Measurements from ENCODE around the gene TXLNG.

TXLNG gene

DNA sequence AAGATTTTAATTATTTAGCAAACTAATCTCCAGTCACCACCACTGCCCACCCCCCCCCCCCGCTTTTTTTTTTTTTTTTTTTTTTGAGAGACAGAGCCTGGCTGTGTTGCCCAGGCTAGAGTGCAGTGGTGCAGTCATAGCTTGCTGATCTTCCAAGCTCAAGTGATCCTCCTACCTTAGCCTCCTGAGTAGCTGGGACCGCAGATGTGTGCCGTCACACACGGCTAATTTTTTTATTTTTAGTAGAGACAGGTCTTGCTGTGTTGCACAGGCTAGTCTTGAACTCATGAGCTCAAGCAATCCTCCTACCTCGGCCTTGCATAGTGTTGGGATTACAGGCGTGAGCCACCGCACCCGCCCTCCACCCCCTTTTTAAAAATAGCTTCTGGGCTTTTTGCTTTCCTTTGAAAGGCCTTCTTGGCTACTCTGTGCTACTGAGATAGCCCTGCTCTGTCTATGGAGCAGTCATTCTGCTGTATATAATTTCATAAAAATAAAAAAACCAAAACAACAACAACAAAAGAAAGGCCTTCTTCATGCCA lies 18.7 kb downstream of the TXLNG start:
- DNase-seq (no peak), ATAC-seq (no peak)
- Mint-ChIP-seq H3K4me3 (no peak overlapping the region), H3K27ac (no peak overlapping the region), H3K4me1 (peaks cover 14% of the 10 kb centered on the region), H3K27me3 (no peaks in the 10 kb centered on the region), H3K9me3 (no peaks in the 10 kb centered on the region), H3K36me3 (ENCODE audit: low read depth) (peaks cover 11% of the 10 kb centered on the region)

DNA sequence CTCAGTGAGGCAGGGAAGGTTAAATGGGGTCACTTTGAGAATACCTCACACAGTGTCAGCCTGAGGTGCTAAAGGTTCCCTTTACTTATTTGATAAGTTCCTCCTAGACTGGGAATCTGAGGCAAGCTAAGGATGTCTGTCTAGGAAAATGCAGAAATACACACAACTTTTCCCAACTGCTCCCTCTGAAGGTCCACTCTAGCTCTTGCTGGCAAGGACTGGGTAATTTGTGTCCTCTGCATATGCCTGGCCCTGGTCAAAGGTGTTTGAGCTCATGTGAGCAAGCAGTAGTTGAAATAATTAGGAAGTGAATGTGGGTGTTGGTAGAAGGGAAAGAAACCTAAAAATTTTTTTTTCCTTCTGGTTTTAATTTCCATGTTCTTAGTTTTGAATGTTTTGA lies 21.3 kb downstream of the TXLNG start:
- DNase-seq (no peak), ATAC-seq (no peak)
- Mint-ChIP-seq H3K9me3 (no peaks in the 10 kb centered on the region), H3K4me3 (no peak overlapping the region), H3K36me3 (ENCODE audit: low read depth) (peaks cover 9% of the 10 kb centered on the region), H3K4me1 (peaks cover 12% of the 10 kb centered on the region), H3K27ac (no peak overlapping the region), H3K27me3 (no peaks in the 10 kb centered on the region)

DNA sequence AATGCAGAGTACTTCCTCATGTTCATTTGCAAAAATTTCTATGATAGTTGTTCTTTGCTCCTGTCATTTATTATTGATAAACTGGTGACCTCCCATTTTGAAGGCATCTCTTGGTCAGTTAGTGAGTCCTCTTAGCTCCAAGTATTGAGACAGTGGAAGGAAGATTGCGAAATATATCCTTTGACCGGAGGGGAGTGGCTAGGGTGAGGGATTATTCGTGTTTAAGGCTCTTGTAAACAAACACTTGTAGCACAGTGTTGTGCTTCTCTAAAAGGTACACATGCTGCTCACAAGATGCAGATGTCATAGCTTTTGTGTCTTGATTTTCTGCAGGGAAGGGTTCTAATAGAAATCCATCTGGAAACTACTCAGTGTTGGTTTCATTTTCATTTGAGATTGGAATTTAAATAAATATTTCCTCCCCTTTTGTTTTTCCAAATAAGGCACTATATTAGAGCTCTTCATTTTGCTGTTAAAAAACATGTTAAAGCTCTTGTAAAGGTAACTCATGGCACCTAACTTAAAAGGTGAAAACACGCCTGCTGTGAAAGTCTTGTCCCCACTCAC lies 21.8 kb downstream of the TXLNG start:
- H3K27ac Mint-ChIP-seq, result no peak overlapping the region
- H3K4me3 Mint-ChIP-seq, result no peak overlapping the region
- no peak for DNase-seq

DNA sequence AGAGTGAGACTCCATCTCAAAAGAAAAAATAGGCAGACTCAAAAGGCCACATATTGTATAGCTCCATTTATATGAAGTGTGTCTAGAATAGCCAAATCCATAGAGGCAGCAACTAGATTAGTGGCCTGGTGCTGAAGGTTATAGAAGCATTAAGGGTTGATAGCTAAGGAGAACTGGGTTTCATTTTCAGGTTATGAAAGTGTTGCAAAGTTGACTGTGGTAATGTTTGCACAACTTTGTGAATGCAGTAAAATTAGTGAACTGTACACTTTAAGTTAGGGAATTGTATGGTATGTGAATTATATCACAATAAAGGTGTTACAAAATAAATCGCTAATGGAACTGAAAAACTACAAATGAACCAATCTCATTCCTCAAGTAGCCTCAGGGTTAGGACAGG lies 28.3 kb downstream of the TXLNG start:
- ATAC-seq (no peak), DNase-seq (no peak)
- Mint-ChIP-seq H3K9me3 (no peaks in the 10 kb centered on the region), H3K27me3 (no peaks in the 10 kb centered on the region), H3K27ac (no peak overlapping the region), H3K36me3 (ENCODE audit: low read depth) (peaks cover 15% of the 10 kb centered on the region), H3K4me1 (no peaks in the 10 kb centered on the region), H3K4me3 (no peak overlapping the region)

More for the DNA sequence above, 21.8 kb downstream of the TXLNG start:
- no peaks in the 10 kb centered on the region for H3K9me3 Mint-ChIP-seq
- no peaks in the 10 kb centered on the region for H3K27me3 Mint-ChIP-seq
- peaks cover 12% of the 10 kb centered on the region for H3K4me1 Mint-ChIP-seq
- ATAC-seq, result no peak
- peaks cover 12% of the 10 kb centered on the region for H3K36me3 Mint-ChIP-seq (ENCODE audit: low read depth)

DNA sequence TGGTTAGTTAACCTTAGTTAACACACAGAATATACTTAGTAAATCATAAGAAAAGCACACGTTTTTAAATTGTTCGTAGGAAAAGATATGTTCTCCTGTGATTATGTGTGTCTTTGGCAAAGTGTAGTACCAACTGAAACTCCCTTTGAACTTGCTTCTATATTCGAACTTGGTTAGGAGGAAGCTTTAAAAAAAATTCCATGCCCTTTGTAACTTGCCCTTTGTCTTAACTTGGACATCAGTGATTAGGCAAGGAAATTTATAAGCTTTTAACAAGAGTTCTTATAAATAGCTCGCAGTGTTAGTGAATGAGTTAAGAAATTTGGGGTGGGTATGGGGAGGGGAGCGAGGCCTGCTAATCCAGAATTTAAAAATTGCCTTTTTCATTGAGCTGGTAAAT lies 33.4 kb downstream of the TXLNG start:
- no peak overlapping the region for H3K4me3 Mint-ChIP-seq
- no peak overlapping the region for H3K27ac Mint-ChIP-seq
- no peak for ATAC-seq
- no peaks in the 10 kb centered on the region for H3K27me3 Mint-ChIP-seq
- peaks cover 24% of the 10 kb centered on the region for H3K36me3 Mint-ChIP-seq (ENCODE audit: low read depth)
- no peak for DNase-seq
- peaks cover 2% of the 10 kb centered on the region for H3K4me1 Mint-ChIP-seq
- H3K9me3 Mint-ChIP-seq, result no peaks in the 10 kb centered on the region

DNA sequence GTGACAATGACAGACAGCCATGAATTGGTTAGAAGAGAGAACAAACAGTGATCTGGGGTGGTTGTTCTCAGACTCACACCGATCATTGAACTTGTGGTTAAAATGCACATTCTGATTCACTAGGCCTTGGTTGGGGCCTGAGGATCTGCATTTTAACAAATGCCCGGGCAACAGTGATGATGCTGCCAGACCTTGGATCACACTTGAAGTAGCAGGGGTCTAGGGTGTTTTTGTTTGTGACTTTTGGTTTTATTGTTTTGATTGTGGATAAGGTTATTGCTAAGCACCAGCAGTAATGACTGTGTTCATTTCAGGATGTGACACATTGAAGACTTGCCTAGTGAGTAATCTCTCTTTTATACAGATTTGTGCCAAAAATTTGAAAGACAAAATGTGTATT lies 36.5 kb downstream of the TXLNG start:
- Mint-ChIP-seq H3K36me3 (ENCODE audit: low read depth) (peaks cover 19% of the 10 kb centered on the region), H3K9me3 (no peaks in the 10 kb centered on the region)
- peak; percentile 36 for ATAC-seq

DNA sequence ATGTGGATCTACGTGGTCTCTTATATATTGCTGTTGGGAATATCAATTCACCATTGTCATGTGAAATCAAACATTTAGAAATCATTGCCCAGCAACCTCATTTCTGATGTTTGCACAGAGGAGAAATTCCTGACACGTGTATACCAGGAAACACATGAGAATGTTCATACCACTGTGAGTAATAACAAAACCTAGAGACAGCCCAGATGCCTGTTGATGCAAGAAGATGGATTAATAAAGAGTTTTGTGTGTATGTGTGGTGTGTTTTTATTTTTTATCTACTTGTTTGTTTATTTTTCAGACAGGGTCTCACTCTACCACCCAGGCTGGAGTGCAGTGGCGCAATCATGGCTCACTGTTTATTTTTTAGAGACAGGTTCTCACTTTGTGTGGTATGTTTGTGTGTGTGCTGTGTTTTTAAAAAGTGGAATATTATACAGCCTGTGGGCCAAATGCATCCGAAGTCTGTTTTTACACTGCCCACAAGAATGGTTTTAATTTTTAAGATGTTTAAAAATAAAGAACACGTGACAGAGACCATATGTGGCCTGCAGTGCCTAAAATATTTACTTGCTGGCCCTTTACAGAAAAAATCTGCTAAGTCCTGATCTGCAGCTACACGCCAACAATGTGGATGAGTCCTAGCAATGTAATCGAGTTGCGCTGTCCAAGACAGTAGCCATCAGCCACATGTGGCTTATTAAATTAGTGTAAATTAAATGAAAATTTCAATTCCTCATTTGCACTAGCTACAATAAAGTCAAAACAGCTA lies 39.2 kb downstream of the TXLNG start:
- DNase-seq (no peak), ATAC-seq (no peak)
- Mint-ChIP-seq H3K27ac (peak overlapping the region; percentile 14), H3K36me3 (ENCODE audit: low read depth) (peaks cover 24% of the 10 kb centered on the region), H3K4me3 (no peak overlapping the region), H3K27me3 (no peaks in the 10 kb centered on the region), H3K4me1 (peaks cover 14% of the 10 kb centered on the region), H3K9me3 (no peaks in the 10 kb centered on the region)

More for the DNA sequence above, 36.5 kb downstream of the TXLNG start:
- Mint-ChIP-seq H3K27me3 (no peaks in the 10 kb centered on the region), H3K4me3 (no peak overlapping the region), H3K4me1 (peaks cover 14% of the 10 kb centered on the region), H3K27ac (peak overlapping the region; percentile 4)
- DNase-seq, result no peak

DNA sequence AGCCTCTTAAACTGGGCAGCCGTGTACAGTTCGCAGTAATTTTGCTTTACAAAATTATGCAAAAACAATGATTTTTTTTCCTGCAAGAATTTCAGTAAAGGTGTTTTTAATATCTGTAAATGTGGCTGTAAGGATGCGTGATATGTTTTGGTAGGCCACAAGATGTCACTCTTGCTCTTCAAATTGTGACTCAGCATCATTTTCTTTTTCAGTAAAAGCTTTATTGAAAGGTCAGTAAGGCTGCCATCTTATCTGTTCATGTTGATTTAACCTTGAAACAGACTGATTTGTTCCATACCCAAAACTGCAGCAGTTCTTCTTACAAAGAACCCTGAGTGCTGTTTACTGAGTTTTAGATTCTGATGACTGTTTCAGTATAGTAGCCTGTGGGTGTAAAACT lies 39.9 kb downstream of the TXLNG start:
- H3K27me3 Mint-ChIP-seq, result no peaks in the 10 kb centered on the region
- no peaks in the 10 kb centered on the region for H3K9me3 Mint-ChIP-seq
- DNase-seq (no peak), ATAC-seq (peak; percentile 52)
- H3K4me3 Mint-ChIP-seq, result no peak overlapping the region
- peaks cover 24% of the 10 kb centered on the region for H3K36me3 Mint-ChIP-seq (ENCODE audit: low read depth)
- no peak overlapping the region for H3K27ac Mint-ChIP-seq
- peaks cover 14% of the 10 kb centered on the region for H3K4me1 Mint-ChIP-seq

DNA sequence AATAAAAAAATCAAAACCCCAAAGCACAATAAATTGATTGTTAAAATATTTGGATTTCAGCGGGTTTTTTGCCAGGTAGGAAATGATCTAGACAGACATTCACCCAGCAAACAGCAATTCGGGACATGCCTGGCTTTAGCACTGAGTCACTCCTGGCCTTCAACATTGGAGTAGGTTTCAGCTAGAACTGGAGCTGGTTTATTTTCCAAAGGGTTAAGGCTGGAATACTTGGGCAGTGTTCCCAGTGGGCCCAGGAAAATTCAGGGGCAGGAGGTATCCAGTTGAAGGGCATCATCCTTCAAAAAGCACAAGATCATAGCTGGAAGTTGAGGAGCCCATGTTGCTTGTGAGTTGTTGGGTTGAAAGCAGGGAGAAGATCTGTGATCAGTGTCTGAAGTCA lies 41.0 kb downstream of the TXLNG start:
- Mint-ChIP-seq H3K36me3 (ENCODE audit: low read depth) (peaks cover 24% of the 10 kb centered on the region), H3K27me3 (no peaks in the 10 kb centered on the region), H3K4me1 (peaks cover 13% of the 10 kb centered on the region), H3K4me3 (no peak overlapping the region), H3K9me3 (no peaks in the 10 kb centered on the region), H3K27ac (no peak overlapping the region)
- no peak for ATAC-seq
- no peak for DNase-seq

DNA sequence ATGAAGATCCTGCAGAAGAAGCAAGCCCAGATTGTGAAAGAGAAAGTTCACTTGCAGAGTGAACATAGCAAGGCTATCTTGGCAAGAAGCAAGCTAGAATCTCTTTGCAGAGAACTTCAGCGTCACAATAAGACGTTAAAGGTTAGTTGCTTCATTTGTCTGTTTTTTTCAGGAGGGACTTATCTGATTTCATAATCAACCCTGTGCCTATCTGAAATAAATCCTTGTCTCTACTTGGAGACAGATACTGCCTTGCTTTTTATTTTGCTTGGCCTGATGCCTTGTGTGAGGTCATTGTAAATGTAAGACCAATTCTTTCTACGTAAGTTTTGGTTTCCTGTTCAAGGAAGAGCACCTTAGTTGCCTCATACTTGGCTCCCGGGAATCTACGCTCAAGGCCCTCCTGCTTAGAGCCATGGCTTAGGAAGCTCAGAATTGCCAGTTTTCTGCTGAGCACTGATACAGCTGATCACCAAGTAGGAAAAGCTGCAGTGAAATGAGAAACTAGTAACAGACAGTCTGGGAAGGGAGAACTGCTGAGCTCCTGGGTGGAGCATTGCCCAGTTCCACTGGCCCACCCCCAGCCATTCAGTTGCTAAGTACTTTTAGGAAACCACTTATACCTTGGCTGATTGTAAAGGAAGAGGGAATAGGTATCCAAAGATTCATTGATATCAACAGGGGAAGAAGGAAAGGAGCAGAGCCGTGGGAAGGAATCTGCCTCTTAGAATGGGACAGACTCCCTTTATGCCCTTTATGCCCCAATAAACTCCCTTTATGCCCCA lies 42.0 kb downstream of the TXLNG start:
- DNase-seq, result no peak
- Mint-ChIP-seq H3K36me3 (ENCODE audit: low read depth) (peaks cover 21% of the 10 kb centered on the region), H3K9me3 (no peaks in the 10 kb centered on the region), H3K27ac (no peak overlapping the region), H3K4me1 (peaks cover 12% of the 10 kb centered on the region), H3K27me3 (no peaks in the 10 kb centered on the region), H3K4me3 (no peak overlapping the region)
- no peak for ATAC-seq

DNA sequence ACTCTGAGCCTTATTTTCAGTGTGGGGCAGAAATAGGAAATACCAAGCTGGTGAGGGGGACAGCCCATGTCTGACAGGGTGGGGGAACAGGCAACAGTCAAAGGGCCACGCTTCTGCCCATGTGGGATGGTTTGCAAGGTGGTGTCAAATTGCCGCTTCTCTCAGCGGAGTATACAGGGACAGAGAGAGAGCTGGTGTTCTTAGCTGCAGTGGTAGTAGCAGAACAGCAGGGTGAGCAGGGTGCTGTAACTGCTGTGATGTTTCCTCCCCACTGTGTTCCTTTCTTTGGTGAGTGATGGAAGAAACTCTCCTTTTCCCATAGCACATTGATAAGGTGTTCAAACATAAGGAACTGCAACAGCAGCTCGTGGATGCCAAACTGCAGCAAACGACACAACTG lies 46.0 kb downstream of the TXLNG start:
- Mint-ChIP-seq H3K4me1 (no peaks in the 10 kb centered on the region), H3K27ac (no peak overlapping the region), H3K9me3 (no peaks in the 10 kb centered on the region), H3K4me3 (no peak overlapping the region), H3K36me3 (ENCODE audit: low read depth) (peaks cover 17% of the 10 kb centered on the region), H3K27me3 (no peaks in the 10 kb centered on the region)
- ATAC-seq, result no peak
- no peak for DNase-seq

DNA sequence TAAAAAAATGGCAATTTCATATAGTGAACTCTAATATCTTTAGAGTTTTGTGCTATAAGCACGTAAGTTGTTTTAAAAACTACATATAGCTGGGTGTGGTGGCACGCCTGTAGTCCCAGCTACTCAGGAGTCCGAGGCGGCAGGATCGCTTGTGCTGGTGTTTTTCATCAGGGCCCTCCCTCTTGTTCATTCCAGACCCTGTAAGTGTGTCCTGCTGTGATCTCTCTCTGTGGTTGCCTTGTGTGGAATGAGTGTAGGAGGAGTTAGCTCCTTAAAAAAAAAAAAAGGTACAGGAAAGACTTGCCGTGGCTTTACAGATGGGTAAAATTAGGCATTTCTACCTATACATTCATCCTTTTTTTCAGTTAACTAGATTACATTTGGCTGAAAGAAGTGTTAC lies 48.5 kb downstream of the TXLNG start:
- H3K36me3 Mint-ChIP-seq (ENCODE audit: low read depth), result peaks cover 14% of the 10 kb centered on the region
- DNase-seq (no peak), ATAC-seq (no peak)
- no peaks in the 10 kb centered on the region for H3K9me3 Mint-ChIP-seq
- peaks cover 2% of the 10 kb centered on the region for H3K4me1 Mint-ChIP-seq
- no peak overlapping the region for H3K4me3 Mint-ChIP-seq
- H3K27me3 Mint-ChIP-seq, result no peaks in the 10 kb centered on the region
- H3K27ac Mint-ChIP-seq, result no peak overlapping the region

DNA sequence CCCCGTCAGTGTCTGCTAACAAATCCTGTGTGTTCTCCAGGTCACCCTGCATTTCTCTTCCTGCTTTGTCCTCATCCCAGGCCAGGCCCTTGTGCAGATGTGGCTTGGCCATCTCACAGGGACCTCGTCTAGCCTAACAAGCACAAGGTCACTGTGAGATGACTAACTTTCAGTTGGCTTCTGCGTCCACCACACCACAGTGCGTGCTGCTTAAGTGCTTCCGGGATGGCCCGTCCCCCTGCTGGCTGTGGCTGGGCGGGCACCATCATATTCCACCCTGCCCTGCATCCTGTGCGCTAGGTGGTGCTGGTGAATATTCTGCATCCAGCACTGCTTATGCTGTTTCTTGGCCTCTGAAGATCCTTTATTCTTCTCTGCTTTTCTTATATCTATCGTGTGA lies 50.1 kb downstream of the TXLNG start:
- peak; percentile 70 for ATAC-seq
- Mint-ChIP-seq H3K4me3 (no peak overlapping the region), H3K9me3 (no peaks in the 10 kb centered on the region), H3K4me1 (peaks cover 2% of the 10 kb centered on the region), H3K36me3 (ENCODE audit: low read depth) (peaks cover 13% of the 10 kb centered on the region), H3K27ac (no peak overlapping the region), H3K27me3 (no peaks in the 10 kb centered on the region)
- DNase-seq, result no peak

DNA sequence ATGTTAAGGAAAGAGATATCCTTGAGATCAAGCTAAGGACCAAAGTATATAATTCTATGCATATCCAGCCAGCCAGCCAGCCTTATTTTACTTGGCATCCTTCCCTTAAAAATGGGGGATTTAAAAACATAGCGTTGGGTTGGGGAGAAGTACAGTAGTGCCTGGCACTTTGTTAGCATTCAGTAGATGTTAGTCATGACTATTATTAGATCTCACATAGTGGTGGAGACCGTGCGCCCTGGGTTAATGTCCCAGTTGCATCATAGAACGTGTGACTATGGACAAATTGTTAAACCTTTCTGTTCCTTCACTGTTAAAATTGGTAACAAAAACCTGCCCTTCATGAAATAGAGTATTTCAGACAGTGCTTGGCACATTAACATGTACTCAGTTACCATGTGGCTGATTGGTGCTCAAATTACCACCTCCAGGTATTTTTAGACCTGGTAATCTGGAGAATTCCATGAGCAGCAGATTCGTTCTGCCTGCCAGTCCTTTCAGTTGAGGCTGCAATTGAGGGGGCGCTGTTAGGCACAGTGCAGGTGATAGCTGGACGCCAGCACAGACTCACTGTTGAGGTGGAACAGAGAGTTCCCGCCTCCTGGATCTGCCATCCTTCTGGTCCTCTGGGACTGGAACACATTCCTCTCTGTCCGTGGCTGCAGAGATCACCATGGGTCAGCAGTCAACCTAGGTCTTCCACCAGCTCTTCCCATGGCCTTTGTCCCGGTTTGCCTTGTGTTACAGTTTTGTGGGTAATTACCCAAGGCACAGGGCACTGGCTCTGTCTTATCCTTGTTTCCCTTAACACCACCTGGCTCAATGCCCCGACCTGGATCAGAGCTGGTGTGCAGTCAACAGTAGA lies 52.2 kb downstream of the TXLNG start:
- ATAC-seq (no peak), DNase-seq (no peak)
- Mint-ChIP-seq H3K36me3 (ENCODE audit: low read depth) (peaks cover 19% of the 10 kb centered on the region), H3K9me3 (no peaks in the 10 kb centered on the region), H3K27me3 (no peaks in the 10 kb centered on the region), H3K4me3 (no peak overlapping the region), H3K27ac (peak overlapping the region; percentile 42), H3K4me1 (peaks cover 9% of the 10 kb centered on the region)
